HepG2 (cell line): ENCODE measurements around the gene DSG4. TPM values are rescaled to one million over a fixed set of nuclear protein-coding genes. Genes with fewer than 3 reads are reported as not detected.

ENCODE experiments used
- AHR ChIP-seq: IDR thresholded peaks from 2 replicates; pipeline ENCODE4 v1.6.1; 2018; ENCODE audit warnings: missing genetic modification reagents, missing compliant biosample characterization
- ATM ChIP-seq: fragments of 450-650 bp; IDR thresholded peaks from 2 replicates; pipeline ENCODE4 v1.7.1; 2017; ENCODE audit warnings: mild to moderate bottlenecking, borderline replicate concordance
- DBP ChIP-seq: sonication (generic); formaldehyde crosslinking; IDR thresholded peaks from 2 replicates; pipeline ENCODE4 v1.4.0; 2020; ENCODE audit warnings: missing genetic modification reagents; ENCODE audit errors: not compliant biosample characterization
- FOXP1 ChIP-seq, 2 experiments: fragments of 450-650 bp in 1 of 2; IDR thresholded peaks; 2 replicates each; pipeline ENCODE4 v1.6.1; 2017 to 2018; ENCODE audit warnings: antibody characterized with exemption in 1 of 2
- GABPA ChIP-seq, 2 experiments: IDR thresholded peaks; 2 replicates each; pipeline ENCODE4 v1.6.1; 2011 to 2016; ENCODE audit warnings: low read depth in 2 of 2, low read length in 1 of 2, missing biosample characterization in 1 of 2, missing genetic modification characterization in 1 of 2
- IKZF4 ChIP-seq: sonication (generic); formaldehyde crosslinking; IDR thresholded peaks from 2 replicates; pipeline ENCODE4 v1.5.1; 2020; ENCODE audit warnings: borderline replicate concordance, mild to moderate bottlenecking, low read depth, missing genetic modification reagents; ENCODE audit errors: not compliant biosample characterization
- KAT8 ChIP-seq: IDR thresholded peaks from 2 replicates; pipeline ENCODE4 v1.6.1; 2016; ENCODE audit warnings: missing genetic modification reagents, missing compliant biosample characterization
- KDM6A ChIP-seq: IDR thresholded peaks from 2 replicates; pipeline ENCODE4 v1.6.1; 2016; ENCODE audit warnings: low read depth
- KLF9 ChIP-seq: IDR thresholded peaks from 2 replicates; pipeline ENCODE4 v1.6.1; 2016; ENCODE audit warnings: low read depth
- NR2F2 ChIP-seq: IDR thresholded peaks from 2 replicates; pipeline ENCODE4 v1.6.1; 2012; ENCODE audit warnings: low read depth, inconsistent platforms, borderline replicate concordance
- PHF20 ChIP-seq: sonication (generic); formaldehyde crosslinking; IDR thresholded peaks from 2 replicates; pipeline ENCODE4 v1.5.0; 2020; ENCODE audit warnings: mild to moderate bottlenecking, missing genetic modification reagents
- SALL1 ChIP-seq: sonication (generic); formaldehyde crosslinking; IDR thresholded peaks from 2 replicates; pipeline ENCODE4 v1.8.0; 2022; ENCODE audit warnings: mild to moderate bottlenecking, missing genetic modification reagents
- SKI ChIP-seq: fragments of 450-650 bp; IDR thresholded peaks from one replicate; pipeline ENCODE4 v1.6.1; 2018; ENCODE audit warnings: mild to moderate bottlenecking; ENCODE audit not compliant: partially characterized antibody
- TFE3 ChIP-seq: IDR thresholded peaks from 2 replicates; pipeline ENCODE4 v1.6.1; 2016
- ZBED4 ChIP-seq: sonication (generic); formaldehyde crosslinking; IDR thresholded peaks from 2 replicates; pipeline ENCODE4 v1.4.0; 2020; ENCODE audit warnings: missing genetic modification reagents, borderline replicate concordance
- ZBTB42 ChIP-seq: sonication (generic); formaldehyde crosslinking; IDR thresholded peaks from 2 replicates; pipeline ENCODE4 v1.5.0; 2020; ENCODE audit warnings: mild to moderate bottlenecking, missing genetic modification reagents
- ZBTB7B ChIP-seq: sonication (generic); formaldehyde crosslinking; IDR thresholded peaks from 2 replicates; pipeline ENCODE4 v1.4.0; 2020; ENCODE audit warnings: missing genetic modification reagents
- ZNF276 ChIP-seq: sonication (generic); formaldehyde crosslinking; IDR thresholded peaks from 2 replicates; pipeline ENCODE4 v1.4.0; 2020; ENCODE audit warnings: mild to moderate bottlenecking, low read depth, missing genetic modification reagents
- ZNF44 ChIP-seq: sonication (generic); formaldehyde crosslinking; IDR thresholded peaks from 2 replicates; pipeline ENCODE4 v1.5.1; 2020; ENCODE audit warnings: mild to moderate bottlenecking, missing genetic modification reagents
- ZNF775 ChIP-seq: sonication (generic); formaldehyde crosslinking; IDR thresholded peaks from 2 replicates; pipeline ENCODE4 v1.4.0; 2020; ENCODE audit warnings: missing genetic modification reagents, mild to moderate bottlenecking, moderate library complexity, borderline replicate concordance
- polyA plus RNA-seq, 8 experiments: library from polyadenylated mRNA; depleted of rRNA in 3 of 8; stranded (reverse) in 7 of 8; unstranded in 1 of 8; fragments of >200 nt; fragmentation: Illumina TruSeq in 4 of 8; extraction: Trizol in 4 of 8; gene quantifications; 2 replicates each; pipeline versions ENCODE4 v1.2.1 to v1.2.3, GENCODE V29; 2011 to 2016; ENCODE audit warnings: low read depth in 4 of 8, missing spikeins in 1 of 8, mixed read lengths in 1 of 8; ENCODE audit not compliant: insufficient read depth in 1 of 8
- total RNA-seq, 5 experiments: library from RNA; depleted of rRNA; stranded (reverse); fragments of >200 nt; fragmentation: Illumina TruSeq; extraction: Trizol; gene quantifications; 2 replicates each; pipeline ENCODE4 v1.2.3, GENCODE V29; 2016; ENCODE audit warnings: low read depth in 1 of 5

The DSG4 gene
- total and polyA plus RNA-seq, 2 of the 13 experiments (the other 11 are each of a cell fraction or from before 2014, with no cell fraction given): 0.07 TPM; not detected in 1

- TF ChIP-seq ATM (no peak), TFE3 (CRISPR knock-in tag) (0 out of 2 replicates have a peak, but pooled peaks have one; percentile 31), PHF20 (no peak), GABPA (IDR thresholded peaks at IDR 0.05; ENCODE audit: low read depth, low read length) (no peak), GABPA (CRISPR knock-in tag; IDR thresholded peaks at IDR 0.05; ENCODE audit: low read depth) (peak; percentile 49; the same call in 1 of the 2 replicates), DBP (no peak), ZBTB42 (CRISPR knock-in tag) (no peak), KAT8 (CRISPR knock-in tag) (peak; percentile 56; the same call in 1 of the 2 replicates), AHR (CRISPR knock-in tag) (no peak), ZNF775 (CRISPR knock-in tag) (no peak), FOXP1 (IDR thresholded peaks at IDR 0.05) (no peak), FOXP1 (CRISPR knock-in tag; IDR thresholded peaks at IDR 0.05) (peak; percentile 90), IKZF4 (CRISPR knock-in tag) (no peak), KDM6A (CRISPR knock-in tag) (peak; percentile 37; the same call in 1 of the 2 replicates), NR2F2 (peak; percentile 60; the same call in 1 of the 2 replicates), ZBED4 (no peak), SALL1 (CRISPR knock-in tag) (peak; percentile 85), ZNF44 (CRISPR knock-in tag) (no peak), KLF9 (CRISPR knock-in tag) (no peak), ZNF276 (CRISPR knock-in tag) (no peak), SKI (no peak), ZBTB7B (CRISPR knock-in tag) (no peak)
These were observed 2.9 kb upstream of the DSG4 start (continued) for GRCh38 chr18:31373641-31374040.
